Loucy (cell line): ENCODE results near the gene GPBP1.

ENCODE experiments used
- H2AFZ ChIP-seq: fragments of 200-600 bp; sonication (generic); 2 replicates; pipeline ENCODE4 v1.6.0; 2016; ENCODE audit warnings: antibody characterized with exemption, mild to moderate bottlenecking, low read length, moderate library complexity
- H3F3A ChIP-seq: fragments of 200-600 bp; 2 replicates; pipeline ENCODE4 v1.6.0; 2016; ENCODE audit warnings: antibody characterized with exemption, low read depth, mild to moderate bottlenecking
- H3K27me3 ChIP-seq: fragments of 200-600 bp; sonication (generic); 2 replicates; pipeline ENCODE4 v1.6.1; 2014; ENCODE audit warnings: low read length, mild to moderate bottlenecking; ENCODE audit not compliant: insufficient read depth, poor library complexity, severe bottlenecking
- H3K36me3 ChIP-seq: fragments of 200-600 bp; sonication (generic); 2 replicates; pipeline ENCODE4 v1.6.1; 2016; ENCODE audit warnings: low read length; ENCODE audit not compliant: insufficient read depth
- H3K4me1 ChIP-seq: fragments of 200-600 bp; sonication (generic); 2 replicates; pipeline ENCODE4 v1.5.1; 2014; ENCODE audit warnings: low read length, mild to moderate bottlenecking; ENCODE audit not compliant: insufficient read depth, poor library complexity, severe bottlenecking
- H3K4me2 ChIP-seq: fragments of 200-600 bp; sonication (generic); 2 replicates; pipeline ENCODE4 v1.6.0; 2014; ENCODE audit warnings: antibody characterized with exemption, low read length, low read depth, mild to moderate bottlenecking; ENCODE audit not compliant: poor library complexity, severe bottlenecking
- H3K4me3 ChIP-seq: fragments of 200-600 bp; sonication (generic); 2 replicates; pipeline ENCODE4 v1.5.1; 2014; ENCODE audit warnings: low read length, mild to moderate bottlenecking, mixed read lengths; ENCODE audit not compliant: poor library complexity, severe bottlenecking
- H3K79me2 ChIP-seq: fragments of 200-600 bp; sonication (generic); 2 replicates; pipeline ENCODE4 v1.6.1; 2014; ENCODE audit warnings: low read length; ENCODE audit not compliant: insufficient read depth
- H3K9ac ChIP-seq: fragments of 200-600 bp; sonication (generic); 2 replicates; pipeline ENCODE4 v1.6.0; 2014; ENCODE audit warnings: mild to moderate bottlenecking, low read depth, low read length, moderate library complexity; ENCODE audit not compliant: poor library complexity, severe bottlenecking
- H3K9me2 ChIP-seq: fragments of 200-600 bp; sonication (generic); replicated peaks from 2 replicates; pipeline ENCODE4 v1.6.1; 2016; ENCODE audit warnings: low read depth, low read length, mixed read lengths
- H3K9me3 ChIP-seq: fragments of 200-600 bp; sonication (generic); 2 replicates; pipeline ENCODE4 v1.6.1; 2014; ENCODE audit warnings: mild to moderate bottlenecking, antibody characterized with exemption, low read length, low read depth; ENCODE audit not compliant: insufficient read depth
- H4K20me1 ChIP-seq: fragments of 200-600 bp; sonication (generic); 2 replicates; pipeline ENCODE4 v1.6.0; 2014; ENCODE audit warnings: antibody characterized with exemption, low read length, mild to moderate bottlenecking; ENCODE audit not compliant: insufficient read depth, poor library complexity, severe bottlenecking
- EZH2phosphoT487 ChIP-seq: fragments of 200-600 bp; IDR thresholded peaks from 2 replicates; pipeline ENCODE4 v1.6.1; 2018; ENCODE audit warnings: antibody characterized with exemption, mild to moderate bottlenecking, moderate library complexity, borderline replicate concordance
- TF ChIP-seq, protein P1 (sequence below): fragments of 200-600 bp; sonication (generic); conservative IDR thresholded peaks from 2 replicates; pipeline ENCODE4 v1.5.1; 2014; ENCODE audit warnings: mild to moderate bottlenecking, antibody characterized with exemption, low read length

GPBP1 gene

DNA sequence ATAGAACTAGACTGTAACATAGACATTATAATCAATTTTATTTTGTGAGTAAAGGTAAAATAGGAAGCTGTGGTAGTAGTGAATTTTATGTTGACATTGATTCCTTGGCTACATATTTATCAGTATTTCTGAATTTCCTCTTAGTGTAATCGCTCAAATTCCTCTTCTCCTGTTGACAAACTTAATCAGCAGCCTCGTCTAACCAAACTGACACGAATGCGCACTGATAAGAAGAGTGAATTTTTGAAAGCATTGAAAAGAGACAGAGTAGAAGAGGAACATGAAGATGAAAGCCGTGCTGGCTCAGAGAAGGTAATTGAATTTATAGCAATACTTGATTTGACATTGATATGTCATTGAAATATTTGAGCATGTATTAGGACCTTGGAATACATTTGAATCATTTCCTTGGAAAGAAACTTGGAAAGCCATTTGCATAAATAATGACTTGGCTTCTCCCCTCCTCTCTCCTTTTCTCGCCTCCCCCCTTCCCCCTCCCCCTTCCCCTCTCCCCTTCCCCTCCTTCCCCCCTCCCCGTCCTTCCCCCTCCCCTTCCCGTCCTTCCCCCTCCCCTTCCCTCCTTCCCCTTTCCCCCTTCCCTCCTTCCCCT is 75.5 kb downstream of the GPBP1 start:
- no peaks in the 10 kb centered on the region for H3K79me2 ChIP-seq
- H2AFZ ChIP-seq = no peak overlapping the region
- peaks cover 5% of the 10 kb centered on the region for H3K4me1 ChIP-seq
- H3K4me2 ChIP-seq = no peak overlapping the region
- H3K27me3 ChIP-seq = no peaks in the 10 kb centered on the region
- H3F3A ChIP-seq = peaks cover 15% of the 10 kb centered on the region
- peaks cover 81% of the 10 kb centered on the region for H3K36me3 ChIP-seq
- no peaks in the 10 kb centered on the region for H3K9me3 ChIP-seq
- no peak overlapping the region for H3K4me3 ChIP-seq
- no peak for TF ChIP-seq EZH2phosphoT487
- TF ChIP-seq, protein P1, sequence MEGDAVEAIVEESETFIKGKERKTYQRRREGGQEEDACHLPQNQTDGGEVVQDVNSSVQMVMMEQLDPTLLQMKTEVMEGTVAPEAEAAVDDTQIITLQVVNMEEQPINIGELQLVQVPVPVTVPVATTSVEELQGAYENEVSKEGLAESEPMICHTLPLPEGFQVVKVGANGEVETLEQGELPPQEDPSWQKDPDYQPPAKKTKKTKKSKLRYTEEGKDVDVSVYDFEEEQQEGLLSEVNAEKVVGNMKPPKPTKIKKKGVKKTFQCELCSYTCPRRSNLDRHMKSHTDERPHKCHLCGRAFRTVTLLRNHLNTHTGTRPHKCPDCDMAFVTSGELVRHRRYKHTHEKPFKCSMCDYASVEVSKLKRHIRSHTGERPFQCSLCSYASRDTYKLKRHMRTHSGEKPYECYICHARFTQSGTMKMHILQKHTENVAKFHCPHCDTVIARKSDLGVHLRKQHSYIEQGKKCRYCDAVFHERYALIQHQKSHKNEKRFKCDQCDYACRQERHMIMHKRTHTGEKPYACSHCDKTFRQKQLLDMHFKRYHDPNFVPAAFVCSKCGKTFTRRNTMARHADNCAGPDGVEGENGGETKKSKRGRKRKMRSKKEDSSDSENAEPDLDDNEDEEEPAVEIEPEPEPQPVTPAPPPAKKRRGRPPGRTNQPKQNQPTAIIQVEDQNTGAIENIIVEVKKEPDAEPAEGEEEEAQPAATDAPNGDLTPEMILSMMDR = no peak
- no peaks in the 10 kb centered on the region for H3K9me2 ChIP-seq
- H4K20me1 ChIP-seq = peaks cover 11% of the 10 kb centered on the region
- no peak overlapping the region for H3K9ac ChIP-seq

GRCh38 chr5:57258052-57258451 is 84.2 kb downstream of the GPBP1 start:
- Histone ChIP-seq H3F3A (no peaks in the 10 kb centered on the region), H3K4me2 (no peak overlapping the region), H4K20me1 (no peaks in the 10 kb centered on the region), H3K4me1 (no peaks in the 10 kb centered on the region), H3K4me3 (no peak overlapping the region), H3K9me3 (no peaks in the 10 kb centered on the region), H2AFZ (no peak overlapping the region), H3K9ac (no peak overlapping the region), H3K36me3 (peaks cover 95% of the 10 kb centered on the region), H3K79me2 (0 out of 2 replicates have a peak, but pooled peaks cover 9% of the 10 kb centered on the region), H3K27me3 (no peaks in the 10 kb centered on the region), H3K9me2 (no peaks in the 10 kb centered on the region)
- TF ChIP-seq, protein P1 = no peak
- TF ChIP-seq EZH2phosphoT487 = no peak

DNA sequence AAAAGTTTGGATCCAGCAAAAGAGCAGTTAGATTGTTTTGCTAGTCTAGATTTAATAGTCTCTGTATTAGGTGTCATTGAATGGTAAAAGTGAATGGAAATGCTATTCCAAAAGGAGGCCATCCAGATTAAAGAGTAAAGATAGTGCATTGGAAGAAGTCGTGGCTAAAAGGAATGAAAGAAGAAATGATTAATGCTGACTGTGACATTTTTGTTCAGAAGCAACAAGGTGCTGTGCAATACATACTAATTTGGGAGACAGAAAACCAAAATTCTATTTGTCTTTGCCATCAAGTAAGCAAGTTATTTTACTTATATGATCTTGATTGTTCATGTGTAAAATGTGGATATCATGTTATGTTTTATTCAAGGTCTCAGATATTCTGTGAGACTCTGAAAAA is 85.1 kb downstream of the GPBP1 start:
- TF ChIP-seq EZH2phosphoT487 = no peak
- TF ChIP-seq, protein P1 = no peak
- Histone ChIP-seq H2AFZ (no peak overlapping the region), H3F3A (no peaks in the 10 kb centered on the region), H3K36me3 (peaks cover 96% of the 10 kb centered on the region), H3K79me2 (0 out of 2 replicates have a peak, but pooled peaks cover 9% of the 10 kb centered on the region), H3K9me3 (no peaks in the 10 kb centered on the region), H3K27me3 (no peaks in the 10 kb centered on the region), H3K9me2 (no peaks in the 10 kb centered on the region), H3K4me2 (no peak overlapping the region), H3K4me1 (no peaks in the 10 kb centered on the region), H3K4me3 (no peak overlapping the region), H4K20me1 (no peaks in the 10 kb centered on the region), H3K9ac (no peak overlapping the region)
